ENCODE data around the gene ARHGAP24.
"Not testable (repeated sequence)": the region's sequence is repeated elsewhere in the genome, so short reads cannot be mapped to it uniquely, and the experiment has no call there.

ARHGAP24 gene

DNA sequence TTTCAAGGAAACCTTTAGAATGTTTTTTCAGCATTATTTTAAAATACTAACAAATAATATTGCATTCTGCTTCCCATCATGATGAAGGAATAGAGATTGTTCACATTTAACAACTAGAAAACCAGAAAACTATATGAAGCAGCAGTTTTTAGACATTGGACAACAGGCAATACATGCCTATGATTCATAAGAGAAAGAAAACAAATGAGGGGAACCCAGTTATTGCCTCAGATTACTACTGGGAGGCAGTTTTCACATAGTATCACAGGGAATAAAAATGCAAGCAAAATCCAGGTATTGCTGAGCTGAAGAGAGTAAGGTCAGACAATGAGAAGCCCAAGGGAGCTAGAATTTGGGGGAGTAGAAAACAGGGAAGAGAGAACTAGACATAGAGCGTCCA, 511.3 kb downstream of the ARHGAP24 start:
- DNase-seq, result no peak

DNA sequence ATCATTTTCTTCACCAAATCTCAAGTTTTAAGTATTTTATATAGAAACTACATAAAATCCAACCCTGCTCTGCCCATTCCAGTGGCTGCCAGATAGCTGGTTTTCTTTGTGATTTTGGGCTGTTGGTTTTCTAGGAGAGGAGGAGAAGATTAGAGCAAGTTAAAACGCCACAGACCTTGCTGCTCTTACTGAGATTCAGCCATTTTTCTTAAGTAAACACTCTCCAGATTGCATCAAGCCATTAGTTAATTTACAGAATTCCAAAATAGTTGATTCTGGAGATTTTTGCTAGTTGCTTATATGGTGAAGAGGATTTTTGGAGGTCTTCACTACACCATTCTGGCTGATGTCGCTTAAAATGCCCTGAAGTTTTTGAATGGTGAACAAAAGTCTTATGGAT, 518.7 kb downstream of the ARHGAP24 start:
- no peak for DNase-seq

DNA sequence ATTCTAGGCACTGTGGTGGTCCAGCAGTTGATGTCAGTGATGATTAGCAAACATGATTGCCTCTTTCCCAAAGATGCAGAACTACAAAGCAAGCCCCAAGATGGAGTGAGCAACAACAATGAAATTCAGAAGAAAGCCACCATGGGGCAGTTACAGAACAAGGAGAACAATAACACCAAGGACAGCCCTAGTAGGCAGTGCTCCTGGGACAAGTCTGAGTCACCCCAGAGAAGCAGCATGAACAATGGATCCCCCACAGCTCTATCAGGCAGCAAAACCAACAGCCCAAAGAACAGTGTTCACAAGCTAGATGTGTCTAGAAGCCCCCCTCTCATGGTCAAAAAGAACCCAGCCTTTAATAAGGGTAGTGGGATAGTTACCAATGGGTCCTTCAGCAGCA, 519.6 kb downstream of the ARHGAP24 start:
- DNase-seq, result no peak

DNA sequence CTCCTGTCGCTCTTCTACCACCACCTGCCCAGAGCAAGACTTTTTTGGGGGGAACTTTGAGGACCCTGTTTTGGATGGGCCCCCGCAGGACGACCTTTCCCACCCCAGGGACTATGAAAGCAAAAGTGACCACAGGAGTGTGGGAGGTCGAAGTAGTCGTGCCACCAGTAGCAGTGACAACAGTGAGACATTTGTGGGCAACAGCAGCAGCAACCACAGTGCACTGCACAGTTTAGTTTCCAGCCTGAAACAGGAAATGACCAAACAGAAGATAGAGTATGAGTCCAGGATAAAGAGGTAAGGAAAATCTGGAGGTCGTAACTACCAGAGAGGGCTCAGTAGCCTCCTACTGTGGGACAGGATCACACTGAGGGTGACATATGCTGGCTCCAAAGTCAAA, 520.4 kb downstream of the ARHGAP24 start:
- DNase-seq, result no peak

DNA sequence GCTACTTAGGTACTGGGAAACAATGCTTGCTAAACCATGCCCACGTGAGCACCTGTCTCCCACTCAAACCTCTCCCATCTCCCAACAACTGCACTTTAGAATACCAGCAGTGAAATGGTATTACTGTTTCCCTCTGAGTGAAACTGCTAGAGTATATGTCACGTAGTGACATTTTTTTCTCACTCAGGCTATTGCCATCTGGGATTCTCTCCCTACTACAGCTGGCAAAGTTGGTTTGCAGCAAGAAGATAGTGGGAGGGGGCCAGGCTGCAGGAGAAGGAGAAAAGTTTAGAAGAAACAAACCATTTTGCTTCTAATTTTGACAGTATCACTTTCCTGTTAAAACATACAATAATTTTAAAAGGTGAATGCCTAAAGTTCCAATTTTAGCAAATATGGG, 526.6 kb downstream of the ARHGAP24 start:
- DNase-seq, result no peak

DNA sequence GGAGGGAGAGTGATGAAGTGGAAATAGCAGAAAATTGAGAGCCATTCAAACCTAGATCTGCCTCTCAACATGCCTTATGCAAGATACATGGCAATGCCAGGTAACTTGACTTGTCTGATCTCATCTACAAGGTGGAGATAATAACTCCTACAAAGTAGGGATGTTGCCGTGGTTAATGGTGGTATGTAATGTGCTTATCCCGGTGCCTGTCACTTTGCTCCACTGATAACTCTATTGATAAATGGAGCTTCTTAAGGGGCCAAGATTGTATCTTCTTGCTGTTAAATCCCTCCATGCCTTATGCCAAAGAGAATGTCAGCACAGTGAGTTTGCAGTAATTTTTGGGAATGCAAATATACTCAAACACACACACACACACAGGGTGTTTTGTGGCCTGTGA, 529.1 kb downstream of the ARHGAP24 start:
- DNase-seq, result no peak

DNA sequence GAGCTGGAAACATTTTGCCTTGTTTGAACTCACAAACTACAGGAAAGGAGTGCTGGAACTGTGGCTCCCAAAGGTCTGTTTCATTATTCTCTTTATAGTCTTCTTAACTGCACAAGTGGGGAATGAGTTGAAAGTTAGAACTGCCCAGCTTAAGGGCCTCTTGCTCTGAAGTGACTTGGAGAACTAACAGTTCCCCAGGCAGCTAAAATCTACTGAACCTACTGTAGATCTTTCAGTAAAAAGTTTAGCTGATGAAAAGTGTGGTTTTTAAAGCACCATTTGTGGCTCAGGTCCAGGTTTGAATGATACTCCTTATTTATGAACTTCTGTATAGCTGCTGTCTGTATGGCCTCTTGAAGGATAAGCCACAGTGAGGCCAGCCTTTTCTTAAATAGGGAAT, 531.1 kb downstream of the ARHGAP24 start:
- DNase-seq, result no peak

DNA sequence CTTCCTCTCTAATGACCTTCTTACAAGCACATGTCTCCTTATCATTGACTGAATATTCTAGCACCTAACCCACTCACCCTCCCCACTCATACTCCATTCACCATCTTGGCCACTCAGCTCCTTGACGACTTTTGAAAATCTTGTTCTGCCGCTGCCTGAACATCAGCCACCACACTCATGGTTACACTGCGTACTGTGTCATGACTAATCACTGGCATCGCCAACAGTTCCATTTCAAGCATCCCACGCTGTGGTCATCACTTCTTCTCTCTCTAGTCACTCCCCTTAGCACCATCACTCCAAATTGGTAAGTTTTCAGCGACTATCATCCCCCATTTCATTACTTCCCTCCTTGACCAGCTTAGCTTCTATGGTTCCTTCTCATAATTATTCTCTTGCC, 532.1 kb downstream of the ARHGAP24 start:
- no peak for DNase-seq

DNA sequence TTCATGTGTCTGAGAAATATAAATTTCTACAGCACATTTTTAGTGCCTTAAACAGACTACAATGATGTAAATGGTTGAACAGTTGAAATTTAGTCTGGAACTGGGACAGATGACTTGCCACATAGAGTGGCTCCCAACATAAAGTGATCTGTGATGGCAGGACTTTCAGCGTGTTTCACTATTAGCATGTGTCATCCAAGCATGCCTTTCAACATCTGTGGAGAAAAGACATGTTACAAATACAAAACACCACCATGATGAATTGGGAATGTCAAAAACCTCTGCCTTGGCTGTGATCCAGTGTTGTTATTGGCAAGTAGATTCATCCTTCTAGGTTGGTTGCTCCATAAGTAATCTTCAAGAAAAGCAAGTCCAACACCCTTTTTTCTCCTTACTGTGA, 536.2 kb downstream of the ARHGAP24 start:
- DNase-seq, result no peak

DNA sequence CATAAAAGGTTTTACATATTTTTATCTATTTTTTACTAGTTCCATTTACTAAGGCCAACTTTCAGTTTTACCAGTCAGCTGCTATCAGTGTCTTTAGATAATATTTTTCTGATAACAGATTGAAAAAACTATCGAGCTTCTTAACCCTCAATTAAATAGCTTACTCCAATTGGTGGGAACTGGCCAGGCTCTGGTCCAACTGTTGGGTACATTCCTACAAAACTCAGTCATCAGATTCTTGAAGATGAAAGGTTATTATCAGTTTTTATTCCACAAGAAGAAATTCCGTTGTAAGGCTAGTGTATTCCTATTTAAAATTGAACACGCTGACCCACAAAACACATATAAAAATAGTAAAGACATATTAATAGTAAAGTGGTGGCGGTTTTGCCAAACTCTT, 538.7 kb downstream of the ARHGAP24 start:
- DNase-seq, result no peak

DNA sequence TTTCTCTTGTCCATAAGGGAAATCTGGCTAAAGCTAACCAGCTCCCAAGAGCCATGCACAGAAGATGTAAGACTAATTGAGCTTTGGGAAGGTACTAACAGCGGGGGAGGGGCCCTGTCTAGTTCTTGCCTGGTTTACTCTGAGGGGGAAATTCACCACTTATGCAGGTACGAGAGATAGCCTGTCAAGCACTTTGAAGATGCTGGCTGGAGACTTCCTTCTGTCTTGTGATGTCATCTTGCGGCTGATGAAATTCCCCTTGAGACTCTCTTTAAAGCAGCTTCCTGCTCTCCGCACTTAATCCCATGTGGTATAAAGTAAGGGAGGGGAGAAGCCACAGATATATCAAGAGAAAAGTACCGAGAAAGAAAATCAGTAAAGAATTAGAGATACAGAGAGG, 539.6 kb downstream of the ARHGAP24 start:
- DNase-seq, result no peak

DNA sequence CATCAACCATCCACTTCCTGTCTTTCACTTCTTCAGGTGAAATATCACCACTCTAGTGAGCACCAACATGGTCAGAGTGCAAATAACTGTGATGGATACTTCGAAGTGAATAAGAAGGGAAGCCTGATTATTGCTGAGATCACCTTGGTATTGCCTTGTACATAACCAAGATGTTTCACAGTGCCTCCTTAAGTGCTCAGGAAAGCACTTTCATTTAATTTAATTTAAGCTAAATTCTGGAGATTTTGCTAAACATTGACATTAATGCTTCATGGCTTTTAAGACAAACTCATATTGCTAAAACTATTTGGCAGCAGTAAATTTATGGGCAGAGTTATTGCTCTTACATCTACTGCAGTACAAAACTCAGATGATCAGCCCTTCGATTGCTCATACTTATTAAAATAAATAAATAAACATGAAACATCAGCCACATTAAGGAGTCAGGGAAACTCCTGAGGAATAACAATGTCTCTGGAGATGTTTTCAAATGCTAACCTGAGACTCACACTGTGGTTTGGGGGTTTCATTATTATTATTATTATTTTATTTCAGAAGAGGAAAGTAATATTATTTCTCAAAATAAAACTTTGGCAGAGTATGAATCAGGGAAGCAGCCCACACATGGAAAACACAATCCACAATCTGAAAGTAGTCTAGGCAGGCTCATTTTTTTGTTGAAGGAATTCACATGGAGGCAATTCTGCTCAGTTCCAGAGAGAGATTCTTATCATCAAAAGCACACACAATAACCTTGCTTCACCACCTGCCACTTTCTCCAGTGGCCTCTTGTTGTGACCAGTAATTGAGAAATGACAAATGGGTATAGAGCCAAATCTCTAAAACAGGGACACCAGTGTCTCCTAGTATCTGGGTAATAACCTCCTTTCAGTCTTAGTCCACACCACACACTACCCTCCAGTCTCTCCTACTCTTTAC, 540.7 kb downstream of the ARHGAP24 start:
- DNase-seq, result no peak

DNA sequence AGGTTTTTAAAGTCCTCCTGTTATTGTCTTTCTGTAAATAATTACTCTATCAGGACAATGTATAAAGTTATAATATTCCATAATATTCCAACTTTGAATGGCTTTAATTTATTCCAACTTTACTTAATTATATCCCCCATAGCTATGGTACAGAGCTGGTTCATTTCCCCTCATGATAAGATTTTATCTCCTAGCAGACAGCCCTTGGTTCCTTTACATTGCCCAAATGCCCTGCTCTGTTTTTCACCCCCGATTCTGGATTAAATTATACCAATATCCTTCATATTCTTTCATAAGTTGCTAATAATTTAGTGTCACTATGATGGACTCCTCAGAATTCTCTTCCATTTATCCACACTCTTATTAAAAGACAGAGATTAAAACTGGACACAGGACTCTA, 544.4 kb downstream of the ARHGAP24 start:
- DNase-seq, result no peak

DNA sequence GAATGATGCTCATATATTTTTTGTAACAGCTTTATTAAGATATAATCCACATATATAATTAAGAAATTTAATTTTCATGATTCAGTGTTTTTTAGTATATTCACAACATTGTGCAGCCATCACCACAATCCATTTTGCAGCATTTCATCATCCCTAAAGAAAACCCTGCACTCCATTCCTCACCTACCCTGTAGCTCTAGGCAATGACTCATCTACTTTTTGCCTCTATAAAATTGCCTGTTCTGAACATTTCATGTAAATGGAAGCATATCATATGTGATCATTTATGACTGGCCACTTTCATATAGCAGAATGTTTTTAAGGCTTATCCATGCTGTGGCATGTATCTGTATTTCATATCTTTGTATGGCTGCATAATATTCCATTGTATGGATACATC, 545.0 kb downstream of the ARHGAP24 start:
- no peak for DNase-seq

DNA sequence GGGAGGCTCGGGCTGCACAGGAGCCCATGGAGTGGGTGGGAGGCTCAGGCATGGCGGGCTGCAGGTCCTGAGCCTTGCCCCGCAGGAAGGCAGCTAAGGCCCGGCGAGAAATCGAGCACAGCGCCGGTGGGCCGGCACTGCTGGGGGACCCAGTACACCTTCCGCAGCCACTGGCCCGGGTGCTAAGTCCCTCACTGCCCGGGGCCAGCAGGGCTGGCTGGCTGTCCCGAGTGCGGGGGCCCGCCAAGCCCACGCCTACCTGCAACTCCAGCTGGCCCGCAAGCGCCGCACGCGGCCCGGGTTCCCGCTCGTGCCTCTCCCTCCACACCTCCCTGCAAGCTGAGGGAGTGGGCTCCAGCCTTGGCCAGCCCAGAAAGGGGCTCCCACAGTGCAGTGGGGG, 546.7 kb downstream of the ARHGAP24 start:
- DNase-seq, result not testable (repeated sequence)

DNA sequence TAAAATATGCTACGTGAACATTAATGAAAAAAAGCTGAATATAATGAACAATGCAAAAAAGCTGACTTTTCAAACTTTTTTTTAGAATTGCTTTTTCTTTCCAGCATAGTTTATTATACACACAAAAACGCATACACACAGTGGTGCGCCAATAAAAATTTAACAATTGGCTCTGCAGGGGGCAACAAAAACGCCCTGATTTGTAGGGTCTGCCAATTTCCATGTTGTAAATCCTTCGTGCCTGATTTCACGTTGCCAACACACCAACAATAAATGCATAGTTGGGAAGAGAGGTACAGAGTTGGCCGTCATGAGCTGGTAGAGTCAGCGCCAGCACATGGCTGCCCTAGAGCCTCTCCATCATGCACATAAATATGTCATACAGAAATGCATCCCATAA, 551.8 kb downstream of the ARHGAP24 start:
- DNase-seq, result no peak

DNA sequence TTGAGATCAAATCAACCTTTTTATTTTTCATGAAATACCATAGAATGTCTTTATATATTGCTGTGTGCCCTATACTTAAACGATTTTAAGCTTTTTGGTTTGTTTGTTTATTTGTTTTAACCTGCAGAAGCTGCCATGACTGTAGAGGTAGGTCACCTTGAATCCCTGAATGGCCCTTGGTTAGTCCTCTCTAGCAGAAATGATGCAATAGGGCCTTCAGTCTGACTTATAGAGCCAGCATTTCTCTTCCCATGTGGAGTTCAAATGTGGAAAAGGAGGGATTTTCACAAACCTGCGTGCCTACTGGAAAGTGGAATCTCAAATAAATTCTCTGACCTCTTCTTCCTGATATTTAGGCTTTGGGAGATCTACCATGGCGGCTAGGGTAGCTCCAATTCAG, 557.0 kb downstream of the ARHGAP24 start:
- no peak for DNase-seq

DNA sequence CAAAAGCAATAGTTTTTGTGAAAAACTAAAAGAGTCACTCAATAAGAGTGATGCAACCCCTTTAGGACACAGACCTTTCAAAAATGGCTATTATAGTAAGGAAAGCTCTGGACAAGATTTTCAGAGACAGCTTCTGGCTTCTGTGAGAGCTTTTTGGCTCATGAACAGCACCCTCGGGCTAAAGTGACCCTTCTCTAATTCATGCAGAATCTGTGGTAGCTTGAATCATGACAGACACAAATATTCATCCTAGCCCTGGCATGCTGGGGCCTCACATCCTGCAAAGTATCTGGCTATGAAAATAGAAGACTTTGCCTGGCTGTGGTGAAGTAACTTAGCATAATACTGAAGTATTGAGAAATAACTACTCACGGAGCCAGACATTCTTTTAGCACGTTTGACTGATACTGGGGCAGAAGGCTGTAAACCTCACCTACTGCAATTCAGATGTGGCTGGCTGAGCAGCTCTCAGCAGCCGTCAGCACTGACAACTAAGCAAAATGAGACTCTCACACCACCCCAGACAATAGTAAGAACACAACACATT, 557.6 kb downstream of the ARHGAP24 start:
- DNase-seq, result no peak

DNA sequence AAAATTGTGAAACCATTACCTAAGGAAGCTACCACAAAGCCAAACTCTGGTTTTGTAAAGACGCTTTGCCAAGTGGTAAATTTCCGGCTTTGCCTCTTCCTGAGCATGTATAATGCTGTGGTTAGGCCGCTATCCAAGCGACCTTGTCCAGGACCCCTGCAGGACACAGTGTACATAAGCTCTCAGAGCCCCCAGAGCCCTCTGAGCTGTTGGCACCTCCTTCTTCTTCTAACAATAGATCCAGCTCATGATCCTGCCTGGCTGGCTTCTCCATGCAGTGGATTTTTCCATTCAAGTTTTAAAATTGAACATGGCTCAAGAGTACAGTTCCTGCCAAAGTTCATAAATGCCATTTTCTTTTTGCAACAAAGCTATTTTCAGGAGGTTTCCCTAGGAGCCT, 558.2 kb downstream of the ARHGAP24 start:
- no peak for DNase-seq

DNA sequence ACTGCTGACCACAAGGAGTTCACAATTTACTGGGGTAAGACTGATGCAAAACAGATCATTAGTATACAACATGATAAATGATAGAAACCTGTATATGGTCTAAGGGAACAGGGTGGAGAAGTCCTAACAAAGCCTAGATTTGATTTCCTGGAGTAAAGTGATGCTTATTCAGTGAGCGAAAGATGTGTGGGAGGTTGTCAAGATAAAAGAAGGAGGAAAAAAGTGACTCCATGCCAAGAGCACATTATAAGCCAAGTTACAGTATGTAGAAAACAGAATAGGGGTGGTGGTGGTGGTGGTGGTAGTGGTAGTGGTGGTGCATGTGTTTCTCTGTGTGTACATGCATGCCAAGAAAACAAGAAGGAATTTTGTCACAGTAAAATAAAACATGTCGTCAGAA, 559.7 kb downstream of the ARHGAP24 start:
- no peak for DNase-seq

DNA sequence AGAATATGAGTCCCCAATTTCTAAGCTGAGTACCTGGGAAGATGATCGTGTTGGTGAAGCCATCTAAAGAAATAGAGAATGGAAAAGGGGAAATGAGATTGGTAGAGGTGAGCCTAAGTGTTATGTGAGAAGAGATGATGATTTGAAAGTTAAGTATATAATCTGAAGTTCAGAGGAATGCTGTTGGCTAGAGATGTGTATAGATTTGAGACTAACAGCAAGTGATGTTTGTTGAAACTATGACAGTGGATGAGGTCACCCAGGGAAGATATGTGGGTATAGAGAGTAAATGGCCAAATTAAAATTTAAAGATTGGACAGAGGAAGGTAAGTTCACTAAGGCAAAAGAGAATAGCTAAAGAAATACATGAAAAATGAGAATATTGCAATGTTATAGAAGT, 560.7 kb downstream of the ARHGAP24 start:
- no peak for DNase-seq

DNA sequence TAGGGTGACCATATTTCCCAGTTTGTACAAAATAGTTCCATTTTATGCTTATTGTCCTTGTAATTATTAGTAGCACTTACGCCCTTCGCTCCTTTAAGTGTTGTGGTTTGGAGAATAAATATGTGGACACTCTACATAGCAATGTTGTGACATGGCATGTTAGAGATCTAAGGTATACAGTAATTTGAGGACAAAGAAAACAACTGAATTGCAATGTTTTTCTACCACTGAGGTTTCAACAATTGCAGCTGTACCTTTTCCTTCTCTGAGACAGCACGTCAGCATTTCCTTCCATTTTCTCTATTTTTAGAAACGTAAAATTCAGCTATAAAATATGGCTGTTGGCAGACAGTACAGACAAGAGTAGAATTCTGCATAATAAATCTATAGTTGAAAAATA, 561.8 kb downstream of the ARHGAP24 start:
- no peak for DNase-seq

DNA sequence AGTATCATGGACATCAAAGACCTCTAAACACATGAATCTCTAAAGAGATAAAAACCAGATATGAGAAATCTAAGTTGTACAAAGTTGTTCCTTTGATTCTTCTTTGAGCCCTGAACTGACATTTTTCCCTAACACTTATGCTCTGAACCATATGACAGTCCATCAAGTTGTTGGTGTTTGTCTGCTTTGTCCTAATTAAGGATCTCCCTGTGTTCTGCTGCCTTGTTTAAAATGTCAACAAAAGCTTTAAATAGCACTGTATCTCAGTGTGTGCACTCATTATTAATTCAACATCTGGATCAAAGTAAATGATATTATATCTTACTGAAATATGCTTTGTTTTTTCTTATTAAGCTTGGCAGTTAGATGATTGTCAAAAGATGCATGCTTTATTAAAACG, 563.1 kb downstream of the ARHGAP24 start:
- no peak for DNase-seq

DNA sequence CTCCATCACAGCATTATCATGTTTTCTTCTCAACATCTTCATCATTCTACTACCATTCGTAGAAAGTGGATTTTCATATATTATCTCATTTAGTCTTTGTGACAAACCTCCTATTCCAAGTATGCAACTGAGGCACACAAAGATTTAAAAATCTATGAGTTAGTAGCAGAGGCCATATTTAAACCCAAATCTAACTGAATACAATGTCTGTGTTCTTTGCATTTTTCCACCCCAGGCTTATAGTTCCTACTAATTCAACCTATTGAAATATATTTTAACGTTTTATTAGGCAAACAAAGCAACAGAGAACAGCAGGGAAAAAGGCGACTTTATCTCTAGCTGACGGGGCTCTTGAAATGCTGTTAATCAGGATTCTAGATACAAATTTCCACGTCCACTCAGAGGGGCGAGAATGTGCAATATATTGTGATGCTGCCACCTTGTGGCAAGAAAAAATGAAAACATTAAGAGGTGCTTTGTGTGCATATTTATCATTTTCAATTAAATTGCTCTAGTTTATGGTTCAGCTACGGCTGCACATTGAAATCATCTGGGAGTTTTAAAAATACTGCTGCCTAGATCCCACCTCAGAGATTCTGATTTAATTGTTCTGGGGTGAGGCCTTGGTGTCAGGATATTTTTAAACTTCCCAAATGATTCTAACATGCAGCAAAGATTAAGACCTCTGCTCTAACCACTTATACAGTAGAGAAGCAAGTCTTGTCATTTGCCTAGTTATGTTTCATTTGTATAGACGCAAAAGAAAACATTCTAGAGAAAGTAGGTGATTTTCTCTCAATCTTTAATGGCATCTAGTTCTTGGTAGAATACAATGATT, 569.0 kb downstream of the ARHGAP24 start:
- DNase-seq, result peak in 1 of 2 donors; percentile 0

Data from stimulated activated CD4-positive, alpha-beta T cell treated with anti-CD3 and anti-CD28 coated beads, Interleukin-2, amount 100 ng/mL, for 48 hours (primary cell).